K562 (cell line): Measurements from ENCODE around the gene ERVFRD-1. TPM values are rescaled to one million over a fixed set of nuclear protein-coding genes. Genes with fewer than 3 reads are reported as not detected.

Experiments used
- BACH1 ChIP-seq: fragments of 200-800 bp; sonication (Bioruptor generic); IDR thresholded peaks from 2 replicates; pipeline ENCODE4 v1.6.1; 2016; ENCODE audit warnings: missing genetic modification characterization, missing compliant biosample characterization
- COPS2 ChIP-seq: fragments of 450-650 bp; conservative IDR thresholded peaks from 2 replicates; pipeline ENCODE4 v1.6.1; 2016; ENCODE audit warnings: mild to moderate bottlenecking, moderate library complexity
- ELF1 ChIP-seq: fragments of 200-800 bp; sonication (Bioruptor generic); IDR thresholded peaks from 2 replicates; pipeline ENCODE4 v1.6.1; 2016; ENCODE audit warnings: missing genetic modification characterization, missing compliant biosample characterization
- MAZ ChIP-seq, 2 experiments: fragments of 450-650 bp in 1 of 2; sonication (generic) in 1 of 2; formaldehyde crosslinking; IDR thresholded peaks in 1 of 2; conservative IDR thresholded peaks in 1 of 2; 2 replicates each; pipeline versions ENCODE4 v1.4.0 to v1.5.0; 2020; ENCODE audit warnings: mild to moderate bottlenecking in 1 of 2, missing genetic modification reagents in 1 of 2
- RBM14 ChIP-seq: fragments of 200-400 bp; formaldehyde crosslinking; IDR thresholded peaks from 2 replicates; pipeline ENCODE4 v1.6.1; 2018; ENCODE audit warnings: low read depth, mild to moderate bottlenecking, low read length, moderate library complexity, borderline replicate concordance; ENCODE audit not compliant: insufficient read depth
- RCOR1 ChIP-seq, 2 experiments: IDR thresholded peaks; 2 replicates each; pipeline ENCODE4 v1.6.1; 2012; ENCODE audit warnings: low read depth in 2 of 2, low read length in 2 of 2, borderline replicate concordance in 1 of 2, improper control_type of control experiment in 1 of 2
- SRSF9 ChIP-seq: fragments of 200-400 bp; formaldehyde crosslinking; IDR thresholded peaks from 2 replicates; pipeline ENCODE4 v1.6.1; 2017; ENCODE audit warnings: low read depth, low read length, borderline replicate concordance
- TAL1 ChIP-seq: fragments of 450-650 bp; IDR thresholded peaks from 2 replicates; pipeline ENCODE4 v1.6.1; 2016; ENCODE audit warnings: mild to moderate bottlenecking
- ZNF121 ChIP-seq: sonication (generic); formaldehyde crosslinking; conservative IDR thresholded peaks from 2 replicates; pipeline ENCODE4 v1.8.0; 2022; ENCODE audit warnings: missing genetic modification reagents
- ZNF408 ChIP-seq: fragments of 250-450 bp; sonication (Bioruptor Pico); IDR thresholded peaks from 2 replicates; pipeline ENCODE4 v1.4.0; 2020; ENCODE audit warnings: low read depth, mild to moderate bottlenecking, moderate library complexity
- polyA plus RNA-seq, 8 experiments: library from polyadenylated mRNA; depleted of rRNA in 4 of 8; stranded (reverse) in 5 of 8; unstranded in 3 of 8; fragments of >200 nt; fragmentation: Nextera tagmentation in 2 of 8; fragmentation: Illumina TruSeq in 1 of 8; extraction: Ambion mirVana in 2 of 8; extraction: Trizol in 1 of 8; gene quantifications; 2 replicates each; pipeline versions ENCODE4 v1.2.1 to v1.2.3, GENCODE V29; 2011 to 2014; ENCODE audit warnings: inconsistent platforms in 1 of 8, missing spikeins in 1 of 8
- total RNA-seq, 7 experiments: library from RNA; depleted of rRNA in 6 of 7; stranded (reverse); fragments of >200 nt in 6 of 7; fragmentation: Illumina TruSeq in 2 of 7; extraction: Trizol in 2 of 7; gene quantifications; 2 replicates each; pipeline versions ENCODE4 v1.2.1 to v1.2.3, GENCODE V29; 2011 to 2021; ENCODE audit warnings: low replicate concordance in 1 of 7
- TF ChIP-seq, protein P1 (sequence below): fragments of 150-350 bp; IDR thresholded peaks from 2 replicates; pipeline ENCODE4 v1.6.1; 2014; ENCODE audit warnings: low read depth, mild to moderate bottlenecking, low read length, borderline replicate concordance
- TF ChIP-seq, protein P2 (sequence below): sonication (generic); formaldehyde crosslinking; IDR thresholded peaks from 2 replicates; pipeline ENCODE4 v1.8.0; 2022; ENCODE audit warnings: missing genetic modification reagents, mild to moderate bottlenecking, borderline replicate concordance
- TF ChIP-seq, protein P3 (sequence below): sonication (generic); formaldehyde crosslinking; IDR thresholded peaks from 2 replicates; pipeline ENCODE4 v1.8.1; 2022; ENCODE audit warnings: missing genetic modification reagents
- TF ChIP-seq, protein P4 (sequence below): fragments of 450-650 bp; IDR thresholded peaks from 2 replicates; pipeline ENCODE4 v1.6.1; 2018; ENCODE audit warnings: mild to moderate bottlenecking, low read depth; ENCODE audit not compliant: partially characterized antibody
- TF ChIP-seq, protein P5 (sequence below): fragments of 250-450 bp; sonication (Bioruptor Pico); IDR thresholded peaks from 2 replicates; pipeline ENCODE4 v1.8.0; 2022; ENCODE audit warnings: inconsistent platforms
- TF ChIP-seq, protein P6 (sequence below): conservative IDR thresholded peaks from 2 replicates; pipeline ENCODE4 v1.6.1; 2011; ENCODE audit warnings: low read depth, mild to moderate bottlenecking, low read length; ENCODE audit not compliant: control insufficient read depth

ERVFRD-1 gene
- total and polyA plus RNA-seq, 9 of the 15 experiments (the other 6 are each of a cell fraction or from before 2014, with no cell fraction given), result 0.05 to 0.14 (median 0.09) TPM; not detected in 2

DNA sequence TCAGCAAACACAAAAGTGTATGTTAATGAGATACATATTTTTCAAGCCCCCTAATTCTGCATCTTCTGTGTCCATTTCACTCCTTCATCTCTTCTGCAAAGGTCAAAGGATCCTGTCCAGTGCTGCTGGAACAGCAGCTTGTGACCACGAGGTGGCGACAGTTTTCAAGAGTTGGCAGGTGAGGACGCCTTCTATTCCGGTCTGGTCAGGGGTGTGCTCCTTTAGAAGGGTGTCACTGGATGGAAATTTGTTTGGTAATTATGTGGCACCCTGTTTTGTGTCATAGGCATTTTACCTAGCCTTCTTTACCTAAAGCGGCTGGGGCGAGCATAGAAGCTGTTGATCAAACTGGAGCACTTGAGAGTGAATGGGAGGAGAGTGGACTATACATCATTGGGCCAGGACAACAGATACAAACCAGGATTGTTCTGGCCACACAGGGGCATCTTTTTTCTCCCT lies 32.9 kb upstream of the ERVFRD-1 start (continued):
- TF ChIP-seq, protein P1, sequence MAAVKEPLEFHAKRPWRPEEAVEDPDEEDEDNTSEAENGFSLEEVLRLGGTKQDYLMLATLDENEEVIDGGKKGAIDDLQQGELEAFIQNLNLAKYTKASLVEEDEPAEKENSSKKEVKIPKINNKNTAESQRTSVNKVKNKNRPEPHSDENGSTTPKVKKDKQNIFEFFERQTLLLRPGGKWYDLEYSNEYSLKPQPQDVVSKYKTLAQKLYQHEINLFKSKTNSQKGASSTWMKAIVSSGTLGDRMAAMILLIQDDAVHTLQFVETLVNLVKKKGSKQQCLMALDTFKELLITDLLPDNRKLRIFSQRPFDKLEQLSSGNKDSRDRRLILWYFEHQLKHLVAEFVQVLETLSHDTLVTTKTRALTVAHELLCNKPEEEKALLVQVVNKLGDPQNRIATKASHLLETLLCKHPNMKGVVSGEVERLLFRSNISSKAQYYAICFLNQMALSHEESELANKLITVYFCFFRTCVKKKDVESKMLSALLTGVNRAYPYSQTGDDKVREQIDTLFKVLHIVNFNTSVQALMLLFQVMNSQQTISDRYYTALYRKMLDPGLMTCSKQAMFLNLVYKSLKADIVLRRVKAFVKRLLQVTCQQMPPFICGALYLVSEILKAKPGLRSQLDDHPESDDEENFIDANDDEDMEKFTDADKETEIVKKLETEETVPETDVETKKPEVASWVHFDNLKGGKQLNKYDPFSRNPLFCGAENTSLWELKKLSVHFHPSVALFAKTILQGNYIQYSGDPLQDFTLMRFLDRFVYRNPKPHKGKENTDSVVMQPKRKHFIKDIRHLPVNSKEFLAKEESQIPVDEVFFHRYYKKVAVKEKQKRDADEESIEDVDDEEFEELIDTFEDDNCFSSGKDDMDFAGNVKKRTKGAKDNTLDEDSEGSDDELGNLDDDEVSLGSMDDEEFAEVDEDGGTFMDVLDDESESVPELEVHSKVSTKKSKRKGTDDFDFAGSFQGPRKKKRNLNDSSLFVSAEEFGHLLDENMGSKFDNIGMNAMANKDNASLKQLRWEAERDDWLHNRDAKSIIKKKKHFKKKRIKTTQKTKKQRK, result no peak
- TF ChIP-seq, protein P2, sequence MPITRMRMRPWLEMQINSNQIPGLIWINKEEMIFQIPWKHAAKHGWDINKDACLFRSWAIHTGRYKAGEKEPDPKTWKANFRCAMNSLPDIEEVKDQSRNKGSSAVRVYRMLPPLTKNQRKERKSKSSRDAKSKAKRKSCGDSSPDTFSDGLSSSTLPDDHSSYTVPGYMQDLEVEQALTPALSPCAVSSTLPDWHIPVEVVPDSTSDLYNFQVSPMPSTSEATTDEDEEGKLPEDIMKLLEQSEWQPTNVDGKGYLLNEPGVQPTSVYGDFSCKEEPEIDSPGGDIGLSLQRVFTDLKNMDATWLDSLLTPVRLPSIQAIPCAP (CRISPR knock-in tag), result no peak
- TF ChIP-seq RCOR1 (IDR thresholded peaks at IDR 0.05; ENCODE audit: borderline replicate concordance in 1 of 2, low read depth in 2 of 2, low read length in 2 of 2), result 0 out of 4 replicates have a peak, but pooled peaks of 1 of the 2 experiments have one; percentile 55
- no peak for TF ChIP-seq TAL1
- TF ChIP-seq ZNF121 (CRISPR knock-in tag), result no peak
- peak in 1 of 2 experiments; percentile 27; a peak in 1 of 4 replicates for TF ChIP-seq MAZ (CRISPR knock-in tag; conservative IDR thresholded peaks at IDR 0.05 in 1 of 2, IDR thresholded peaks at IDR 0.05 in 1 of 2)
- TF ChIP-seq ELF1, result peak; percentile 27; the same call in 1 of the 2 replicates
- TF ChIP-seq, protein P3, sequence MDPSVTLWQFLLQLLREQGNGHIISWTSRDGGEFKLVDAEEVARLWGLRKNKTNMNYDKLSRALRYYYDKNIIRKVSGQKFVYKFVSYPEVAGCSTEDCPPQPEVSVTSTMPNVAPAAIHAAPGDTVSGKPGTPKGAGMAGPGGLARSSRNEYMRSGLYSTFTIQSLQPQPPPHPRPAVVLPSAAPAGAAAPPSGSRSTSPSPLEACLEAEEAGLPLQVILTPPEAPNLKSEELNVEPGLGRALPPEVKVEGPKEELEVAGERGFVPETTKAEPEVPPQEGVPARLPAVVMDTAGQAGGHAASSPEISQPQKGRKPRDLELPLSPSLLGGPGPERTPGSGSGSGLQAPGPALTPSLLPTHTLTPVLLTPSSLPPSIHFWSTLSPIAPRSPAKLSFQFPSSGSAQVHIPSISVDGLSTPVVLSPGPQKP (CRISPR knock-in tag), result no peak
- TF ChIP-seq, protein P4, sequence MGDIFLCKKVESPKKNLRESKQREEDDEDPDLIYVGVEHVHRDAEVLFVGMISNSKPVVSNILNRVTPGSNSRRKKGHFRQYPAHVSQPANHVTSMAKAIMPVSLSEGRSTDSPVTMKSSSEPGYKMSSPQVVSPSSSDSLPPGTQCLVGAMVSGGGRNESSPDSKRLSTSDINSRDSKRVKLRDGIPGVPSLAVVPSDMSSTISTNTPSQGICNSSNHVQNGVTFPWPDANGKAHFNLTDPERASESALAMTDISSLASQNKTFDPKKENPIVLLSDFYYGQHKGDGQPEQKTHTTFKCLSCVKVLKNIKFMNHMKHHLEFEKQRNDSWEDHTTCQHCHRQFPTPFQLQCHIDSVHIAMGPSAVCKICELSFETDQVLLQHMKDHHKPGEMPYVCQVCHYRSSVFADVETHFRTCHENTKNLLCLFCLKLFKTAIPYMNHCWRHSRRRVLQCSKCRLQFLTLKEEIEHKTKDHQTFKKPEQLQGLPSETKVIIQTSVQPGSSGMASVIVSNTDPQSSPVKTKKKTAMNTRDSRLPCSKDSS, result no peak
- TF ChIP-seq SRSF9, result no peak
- TF ChIP-seq RBM14, result no peak
- TF ChIP-seq COPS2, result no peak
- TF ChIP-seq, protein P5, sequence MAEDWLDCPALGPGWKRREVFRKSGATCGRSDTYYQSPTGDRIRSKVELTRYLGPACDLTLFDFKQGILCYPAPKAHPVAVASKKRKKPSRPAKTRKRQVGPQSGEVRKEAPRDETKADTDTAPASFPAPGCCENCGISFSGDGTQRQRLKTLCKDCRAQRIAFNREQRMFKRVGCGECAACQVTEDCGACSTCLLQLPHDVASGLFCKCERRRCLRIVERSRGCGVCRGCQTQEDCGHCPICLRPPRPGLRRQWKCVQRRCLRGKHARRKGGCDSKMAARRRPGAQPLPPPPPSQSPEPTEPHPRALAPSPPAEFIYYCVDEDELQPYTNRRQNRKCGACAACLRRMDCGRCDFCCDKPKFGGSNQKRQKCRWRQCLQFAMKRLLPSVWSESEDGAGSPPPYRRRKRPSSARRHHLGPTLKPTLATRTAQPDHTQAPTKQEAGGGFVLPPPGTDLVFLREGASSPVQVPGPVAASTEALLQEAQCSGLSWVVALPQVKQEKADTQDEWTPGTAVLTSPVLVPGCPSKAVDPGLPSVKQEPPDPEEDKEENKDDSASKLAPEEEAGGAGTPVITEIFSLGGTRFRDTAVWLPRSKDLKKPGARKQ, result no peak
- TF ChIP-seq BACH1 (tag), result peak; percentile 11; the same call in 1 of the 2 replicates
- TF ChIP-seq, protein P6, sequence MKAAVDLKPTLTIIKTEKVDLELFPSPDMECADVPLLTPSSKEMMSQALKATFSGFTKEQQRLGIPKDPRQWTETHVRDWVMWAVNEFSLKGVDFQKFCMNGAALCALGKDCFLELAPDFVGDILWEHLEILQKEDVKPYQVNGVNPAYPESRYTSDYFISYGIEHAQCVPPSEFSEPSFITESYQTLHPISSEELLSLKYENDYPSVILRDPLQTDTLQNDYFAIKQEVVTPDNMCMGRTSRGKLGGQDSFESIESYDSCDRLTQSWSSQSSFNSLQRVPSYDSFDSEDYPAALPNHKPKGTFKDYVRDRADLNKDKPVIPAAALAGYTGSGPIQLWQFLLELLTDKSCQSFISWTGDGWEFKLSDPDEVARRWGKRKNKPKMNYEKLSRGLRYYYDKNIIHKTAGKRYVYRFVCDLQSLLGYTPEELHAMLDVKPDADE, result no peak
- no peak for TF ChIP-seq ZNF408 (CRISPR knock-in tag)
